Measurements from ENCODE around the gene PSMD1.

The PSMD1 gene

GRCh38 chr2:231211486-231211885 lies 154.8 kb downstream of the PSMD1 start:
- DNase-seq (ENCODE audit: low spot score) = no peak

- no peak for DNase-seq (ENCODE audit: low spot score)
These were observed 155.7 kb downstream of the PSMD1 start for GRCh38 chr2:231212329-231212845.

- no peak for DNase-seq (ENCODE audit: low spot score)
These were observed 157.4 kb downstream of the PSMD1 start for GRCh38 chr2:231213931-231214642.

- DNase-seq (ENCODE audit: low spot score) = no peak
These were observed 161.7 kb downstream of the PSMD1 start for GRCh38 chr2:231218366-231218765.

- no peak for DNase-seq (ENCODE audit: low spot score)
These were observed 162.6 kb downstream of the PSMD1 start for GRCh38 chr2:231219289-231219688.

GRCh38 chr2:231221761-231222160 lies 165.1 kb downstream of the PSMD1 start:
- DNase-seq (ENCODE audit: low spot score) = no peak

All from hematopoietic multipotent progenitor cell treated with erythropoietin and hydrocortisone succinate and interleukin-3 and kit ligand, for 15 days (in vitro differentiated cells).